Measurements from ENCODE around the gene FAM171A1. TPM values are rescaled to one million over a fixed set of nuclear protein-coding genes. Genes with fewer than 3 reads are reported as not detected.
"Not testable (repeated sequence)": the region's sequence is repeated elsewhere in the genome, so short reads cannot be mapped to it uniquely, and the experiment has no call there.

Gene FAM171A1
- polyA plus RNA-seq, 1 donor (not counting 4 experiments of a cell fraction or from before 2014, with no cell fraction given) = 8.8 TPM

- no peaks in the 10 kb centered on the region for H3K4me1 ChIP-seq (ENCODE audit: control insufficient read depth, extremely low read depth, insufficient read depth, low read length)
- no peak overlapping the region for H3K27ac ChIP-seq (ENCODE audit: control insufficient read depth, insufficient read depth, low read length)
- no peaks in the 10 kb centered on the region for H3K9me1 ChIP-seq (ENCODE audit: control insufficient read depth, extremely low read depth, insufficient read depth, low read length)
- H3K79me2 ChIP-seq (ENCODE audit: control insufficient read depth, insufficient read depth, low read length) = no peaks in the 10 kb centered on the region
- H4K20me1 ChIP-seq (ENCODE audit: control insufficient read depth, extremely low read depth, insufficient read depth, low read length) = no peaks in the 10 kb centered on the region
- no peak overlapping the region for H3K4me2 ChIP-seq (ENCODE audit: control insufficient read depth, extremely low read depth, insufficient read depth, low read depth, low read length)
- dilution Hi-C loops (cut with MboI; ENCODE audit: extremely low pct_ligation_motif_present, low sequenced_read_pairs) = no loop called here
- peaks cover 0 to 9% of the 10 kb centered on the region in 2 experiments for H3K36me3 ChIP-seq (ENCODE audit: control insufficient read depth in 2 of 2, extremely low read depth in 1 of 2, insufficient read depth in 2 of 2, low read length in 2 of 2)
- no peak overlapping the region for H3K4me3 ChIP-seq (ENCODE audit: control insufficient read depth in 2 of 3, extremely low read depth in 1 of 3, insufficient read depth in 2 of 3, low read depth in 1 of 3, low read length in 3 of 3)
- no peaks in the 10 kb centered on the region for H3K27me3 ChIP-seq (ENCODE audit: control insufficient read depth, extremely low read depth, insufficient read depth, low read length)
- TF ChIP-seq CTCF (optimal IDR thresholded peaks at IDR 0.05 in 1 of 3, IDR thresholded peaks at IDR 0.05 in 1 of 3, conservative IDR thresholded peaks at IDR 0.05 in 1 of 3; ENCODE audit: extremely low read depth in 1 of 3, insufficient read depth in 2 of 3, low read length in 3 of 3) = no peak
- TF ChIP-seq EZH2 (IDR thresholded peaks at IDR 0.05; ENCODE audit: low read length) = no peak
- H2AFZ ChIP-seq (ENCODE audit: control insufficient read depth, low read length) = no peak overlapping the region
- no peak for DNase-seq (ENCODE audit: low read depth, low spot score)
- H3K9ac ChIP-seq (ENCODE audit: control insufficient read depth, extremely low read depth, insufficient read depth, low read length) = no peak overlapping the region
- no peak for FAIRE-seq
- no peaks in the 10 kb centered on the region for H3K9me3 ChIP-seq (ENCODE audit: control insufficient read depth, low read depth, low read length)
Observed at GRCh38 chr10:15279236-15279635, 91.9 kb downstream of the FAM171A1 start.

GRCh38 chr10:15278786-15279185 lies 92.3 kb downstream of the FAM171A1 start:
- DNase-seq (ENCODE audit: low read depth, low spot score) = no peak
- H3K4me3 ChIP-seq (ENCODE audit: control insufficient read depth in 2 of 3, extremely low read depth in 1 of 3, insufficient read depth in 2 of 3, low read depth in 1 of 3, low read length in 3 of 3) = no peak overlapping the region
- dilution Hi-C loops (cut with MboI; ENCODE audit: extremely low pct_ligation_motif_present, low sequenced_read_pairs) = no loop called here

GRCh38 chr10:15276039-15276438 lies 95.0 kb downstream of the FAM171A1 start:
- H3K4me3 ChIP-seq (ENCODE audit: control insufficient read depth in 2 of 3, extremely low read depth in 1 of 3, insufficient read depth in 2 of 3, low read depth in 1 of 3, low read length in 3 of 3); H3K79me2 ChIP-seq (ENCODE audit: control insufficient read depth, insufficient read depth, low read length); FAIRE-seq; H3K4me2 ChIP-seq (ENCODE audit: control insufficient read depth, extremely low read depth, insufficient read depth, low read depth, low read length); dilution Hi-C loops (cut with MboI; ENCODE audit: extremely low pct_ligation_motif_present, low sequenced_read_pairs); H2AFZ ChIP-seq (ENCODE audit: control insufficient read depth, low read length); H3K27ac ChIP-seq (ENCODE audit: control insufficient read depth, insufficient read depth, low read length); H3K9me3 ChIP-seq (ENCODE audit: control insufficient read depth, low read depth, low read length); H3K4me1 ChIP-seq (ENCODE audit: control insufficient read depth, extremely low read depth, insufficient read depth, low read length); H3K36me3 ChIP-seq (ENCODE audit: control insufficient read depth in 2 of 2, extremely low read depth in 1 of 2, insufficient read depth in 2 of 2, low read length in 2 of 2); H3K9ac ChIP-seq (ENCODE audit: control insufficient read depth, extremely low read depth, insufficient read depth, low read length); DNase-seq (ENCODE audit: low read depth, low spot score); H3K27me3 ChIP-seq (ENCODE audit: control insufficient read depth, extremely low read depth, insufficient read depth, low read length); H3K9me1 ChIP-seq (ENCODE audit: control insufficient read depth, extremely low read depth, insufficient read depth, low read length); H4K20me1 ChIP-seq (ENCODE audit: control insufficient read depth, extremely low read depth, insufficient read depth, low read length): not testable (repeated sequence)

More at GRCh38 chr10:15278786-15279185, 92.3 kb downstream of the FAM171A1 start:
- Histone ChIP-seq H3K4me1 (ENCODE audit: control insufficient read depth, extremely low read depth, insufficient read depth, low read length) (no peaks in the 10 kb centered on the region), H3K9me1 (ENCODE audit: control insufficient read depth, extremely low read depth, insufficient read depth, low read length) (no peaks in the 10 kb centered on the region), H3K9me3 (ENCODE audit: control insufficient read depth, low read depth, low read length) (no peaks in the 10 kb centered on the region), H3K27me3 (ENCODE audit: control insufficient read depth, extremely low read depth, insufficient read depth, low read length) (no peaks in the 10 kb centered on the region), H3K4me2 (ENCODE audit: control insufficient read depth, extremely low read depth, insufficient read depth, low read depth, low read length) (no peak overlapping the region), H3K27ac (ENCODE audit: control insufficient read depth, insufficient read depth, low read length) (no peak overlapping the region), H3K36me3 (ENCODE audit: control insufficient read depth in 2 of 2, extremely low read depth in 1 of 2, insufficient read depth in 2 of 2, low read length in 2 of 2) (peaks cover 0 to 9% of the 10 kb centered on the region in 2 experiments), H4K20me1 (ENCODE audit: control insufficient read depth, extremely low read depth, insufficient read depth, low read length) (no peaks in the 10 kb centered on the region), H2AFZ (ENCODE audit: control insufficient read depth, low read length) (no peak overlapping the region), H3K79me2 (ENCODE audit: control insufficient read depth, insufficient read depth, low read length) (no peaks in the 10 kb centered on the region), H3K9ac (ENCODE audit: control insufficient read depth, extremely low read depth, insufficient read depth, low read length) (no peak overlapping the region)
- TF ChIP-seq EZH2 (IDR thresholded peaks at IDR 0.05; ENCODE audit: low read length) (no peak), CTCF (optimal IDR thresholded peaks at IDR 0.05 in 1 of 3, IDR thresholded peaks at IDR 0.05 in 1 of 3, conservative IDR thresholded peaks at IDR 0.05 in 1 of 3; ENCODE audit: extremely low read depth in 1 of 3, insufficient read depth in 2 of 3, low read length in 3 of 3) (no peak)
- no peak for FAIRE-seq

- H3K27ac ChIP-seq (ENCODE audit: control insufficient read depth, insufficient read depth, low read length); H4K20me1 ChIP-seq (ENCODE audit: control insufficient read depth, extremely low read depth, insufficient read depth, low read length); DNase-seq (ENCODE audit: low read depth, low spot score); H3K4me2 ChIP-seq (ENCODE audit: control insufficient read depth, extremely low read depth, insufficient read depth, low read depth, low read length); dilution Hi-C loops (cut with MboI; ENCODE audit: extremely low pct_ligation_motif_present, low sequenced_read_pairs); H3K4me1 ChIP-seq (ENCODE audit: control insufficient read depth, extremely low read depth, insufficient read depth, low read length); H3K79me2 ChIP-seq (ENCODE audit: control insufficient read depth, insufficient read depth, low read length); H3K9ac ChIP-seq (ENCODE audit: control insufficient read depth, extremely low read depth, insufficient read depth, low read length); H3K36me3 ChIP-seq (ENCODE audit: control insufficient read depth in 2 of 2, extremely low read depth in 1 of 2, insufficient read depth in 2 of 2, low read length in 2 of 2); FAIRE-seq; H3K27me3 ChIP-seq (ENCODE audit: control insufficient read depth, extremely low read depth, insufficient read depth, low read length); H3K4me3 ChIP-seq (ENCODE audit: control insufficient read depth in 2 of 3, extremely low read depth in 1 of 3, insufficient read depth in 2 of 3, low read depth in 1 of 3, low read length in 3 of 3); H3K9me3 ChIP-seq (ENCODE audit: control insufficient read depth, low read depth, low read length); H2AFZ ChIP-seq (ENCODE audit: control insufficient read depth, low read length); H3K9me1 ChIP-seq (ENCODE audit: control insufficient read depth, extremely low read depth, insufficient read depth, low read length): not testable (repeated sequence)
Observed at GRCh38 chr10:15269838-15270237, 101.3 kb downstream of the FAM171A1 start.
